Activated naive CD8-positive, alpha-beta T cell treated with anti-CD3 and anti-CD28 coated beads, Interleukin-2, amount 10 ng/mL, durations not matched to agents 7 days and 5 days (primary cell): ENCODE measurements around the gene CEP43. TPM values are rescaled to one million over a fixed set of nuclear protein-coding genes. Genes with fewer than 3 reads are reported as not detected.

ENCODE experiments used
- ATAC-seq: fragments of 150-1000 bp; cut with Tn5 transposase; one replicate; pipeline ENCODE4 v1.10.0; 2021; ENCODE audit warnings: low read depth, moderate library complexity
- POLR2A ChIA-PET: fragments of 350-600 bp; sonication (Branson Sonifier 250); formaldehyde crosslinking; loops from one replicate; lab custom pipeline; 2021; ENCODE audit warnings: antibody characterized with exemption; lab: Charles Lee
- DNase-seq: peaks from one replicate; pipeline ENCODE4 v3.0.0; 2021
- H3K27ac Mint-ChIP-seq: one replicate; pipeline ENCODE4 v1.8.0; 2022; ENCODE audit warnings: mild to moderate bottlenecking, mixed read lengths
- H3K27me3 Mint-ChIP-seq: one replicate; pipeline ENCODE4 v1.8.0; 2022; ENCODE audit warnings: mild to moderate bottlenecking, moderate library complexity, mixed read lengths
- H3K36me3 Mint-ChIP-seq: one replicate; pipeline ENCODE4 v1.8.0; 2021; ENCODE audit warnings: mild to moderate bottlenecking, mixed read lengths
- H3K4me1 Mint-ChIP-seq: one replicate; pipeline ENCODE4 v1.8.0; 2021; ENCODE audit warnings: mixed read lengths
- H3K4me3 Mint-ChIP-seq: one replicate; pipeline ENCODE4 v1.8.0; 2022; ENCODE audit warnings: mild to moderate bottlenecking, moderate library complexity, mixed read lengths
- H3K9me3 Mint-ChIP-seq: one replicate; pipeline ENCODE4 v1.8.0; 2021; ENCODE audit warnings: mixed read lengths
- total RNA-seq, 2 experiments: library from RNA; stranded (reverse); gene quantifications; one replicate each; pipeline ENCODE4 v1.2.3, GENCODE V29; 2021

Gene CEP43
- total RNA-seq, 2 experiments from 2014 or later: 23.3 to 26.3 TPM

DNA sequence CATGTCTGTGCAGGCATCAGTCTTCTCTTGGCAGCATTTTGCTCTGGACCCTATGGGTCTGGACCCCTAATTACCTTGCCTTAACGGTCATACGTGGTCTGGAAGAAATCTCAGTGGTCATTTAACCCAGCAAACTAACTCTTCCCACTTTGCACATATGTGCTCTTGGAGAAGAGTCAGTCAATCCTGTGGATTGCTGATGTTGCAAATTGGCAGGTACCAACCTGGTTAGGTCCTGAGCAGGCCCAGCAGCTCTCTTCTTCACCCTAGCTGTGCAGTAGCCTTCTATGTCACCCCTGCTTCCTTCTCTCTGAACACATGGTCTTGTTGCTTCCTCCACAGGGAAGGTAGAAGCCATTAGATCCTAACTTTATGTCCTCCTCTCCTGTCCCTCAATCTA is 1.6 kb downstream of the CEP43 start:
- ATAC-seq: no peak
- peak overlapping the region; percentile 91 for H3K4me3 Mint-ChIP-seq
- POLR2A ChIA-PET: interaction anchor here (3.4 kb wide), 1 partner anchor 45 kb away, joined by 22 read pairs; the partner anchor contains the start of gene RNASET2
- peak overlapping the region; percentile 50 for H3K27ac Mint-ChIP-seq
- peaks cover 19% of the 10 kb centered on the region for H3K4me1 Mint-ChIP-seq
- H3K36me3 Mint-ChIP-seq: peaks cover 20% of the 10 kb centered on the region
- no peaks in the 10 kb centered on the region for H3K9me3 Mint-ChIP-seq
- no peak for DNase-seq
- no peaks in the 10 kb centered on the region for H3K27me3 Mint-ChIP-seq

DNA sequence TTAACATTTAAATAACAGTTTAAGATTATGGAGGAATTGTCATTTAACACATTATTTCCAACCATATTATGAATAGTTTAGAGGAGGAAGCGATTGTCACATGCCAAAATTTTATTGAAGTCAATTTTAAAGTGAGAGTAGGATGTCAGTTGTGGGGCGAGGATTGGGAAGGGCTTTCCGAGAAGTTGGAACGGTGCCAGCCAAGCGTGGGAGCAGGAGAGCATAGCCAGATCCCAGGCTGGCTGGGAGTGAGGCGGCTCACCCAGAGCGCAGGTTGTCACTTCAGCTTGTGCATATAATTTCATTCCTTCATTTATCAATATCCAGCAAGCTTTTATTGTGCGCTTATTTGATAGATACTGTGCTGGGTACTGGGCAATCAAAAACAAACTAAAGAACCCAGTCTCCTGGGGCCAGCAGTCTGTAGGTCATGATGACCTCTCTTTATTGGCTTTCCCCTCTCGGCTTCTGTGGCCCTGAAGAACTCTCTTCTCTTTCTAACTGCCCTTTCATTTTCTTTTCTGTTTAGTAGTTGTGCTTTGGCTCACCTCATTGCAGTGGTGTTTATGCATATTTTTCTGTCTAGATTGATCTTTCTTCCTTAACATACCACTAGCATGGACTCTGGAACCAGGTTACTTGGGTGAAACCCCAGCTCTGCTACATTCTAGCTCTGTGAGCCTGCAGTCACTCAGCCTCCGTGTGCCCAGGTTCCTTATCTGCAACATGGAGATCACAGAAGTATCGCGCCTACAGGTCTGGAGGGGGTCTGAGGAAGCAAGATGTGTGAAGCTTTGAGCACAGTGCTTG is 6.4 kb downstream of the CEP43 start:
- Mint-ChIP-seq H3K9me3 (no peaks in the 10 kb centered on the region), H3K27ac (no peak overlapping the region), H3K27me3 (no peaks in the 10 kb centered on the region), H3K4me1 (peaks cover 15% of the 10 kb centered on the region), H3K4me3 (no peak overlapping the region), H3K36me3 (peaks cover 38% of the 10 kb centered on the region)
- no peak for ATAC-seq
- no peak for DNase-seq
- POLR2A ChIA-PET: no interaction called here

DNA sequence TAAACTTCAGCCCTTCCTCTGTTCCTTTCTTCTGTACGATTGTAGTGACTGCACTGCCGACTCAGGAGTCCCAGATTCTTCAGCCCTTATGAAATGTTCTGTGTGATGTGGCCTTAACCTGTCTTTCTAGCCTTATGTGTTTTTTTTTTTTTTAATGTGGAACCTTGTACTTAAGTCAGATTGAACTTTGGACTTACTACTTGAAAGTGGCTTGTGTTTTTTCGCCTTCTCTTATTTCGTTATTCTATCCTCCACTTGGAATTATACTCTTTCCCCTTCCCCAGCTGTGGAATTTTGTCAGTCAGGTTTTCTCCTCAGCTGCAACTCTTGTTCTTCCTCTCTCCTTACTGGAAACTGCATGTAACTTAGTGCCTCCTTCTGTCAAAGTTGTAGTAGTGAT is 8.8 kb downstream of the CEP43 start:
- H3K9me3 Mint-ChIP-seq: no peaks in the 10 kb centered on the region
- POLR2A ChIA-PET: no interaction called here
- H3K27me3 Mint-ChIP-seq: no peaks in the 10 kb centered on the region
- ATAC-seq (no peak), DNase-seq (no peak)
- H3K36me3 Mint-ChIP-seq: peaks cover 38% of the 10 kb centered on the region
- peaks cover 2% of the 10 kb centered on the region for H3K4me1 Mint-ChIP-seq
- H3K27ac Mint-ChIP-seq: no peak overlapping the region
- H3K4me3 Mint-ChIP-seq: no peak overlapping the region

DNA sequence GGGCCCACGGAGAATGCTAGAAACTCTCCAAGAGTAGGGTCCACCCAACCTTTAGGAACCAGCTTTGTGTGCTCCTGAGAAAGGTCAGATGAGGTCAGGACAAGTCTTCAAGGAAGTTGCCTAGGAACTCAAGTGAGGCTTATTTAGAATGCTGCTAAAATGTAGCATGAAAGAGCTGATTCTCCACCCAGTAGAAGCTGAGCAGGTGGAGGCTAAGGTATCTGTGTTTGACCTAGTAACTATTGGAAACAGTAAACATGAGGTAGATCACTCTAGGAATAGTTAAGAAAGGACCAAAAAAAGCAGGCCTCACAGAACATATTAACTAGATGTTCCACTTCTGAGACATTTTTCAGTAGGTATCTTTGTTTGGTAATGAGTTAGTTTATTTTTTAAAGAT is 13.9 kb downstream of the CEP43 start:
- DNase-seq: no peak
- Mint-ChIP-seq H3K9me3 (no peaks in the 10 kb centered on the region), H3K27ac (no peak overlapping the region), H3K27me3 (no peaks in the 10 kb centered on the region), H3K4me1 (no peaks in the 10 kb centered on the region), H3K36me3 (peaks cover 28% of the 10 kb centered on the region), H3K4me3 (no peak overlapping the region)
- no peak for ATAC-seq
- POLR2A ChIA-PET: interaction anchor here (1.1 kb wide), 1 partner anchor 9 kb away, joined by 3 read pairs; no protein-coding TSS in a partner anchor

DNA sequence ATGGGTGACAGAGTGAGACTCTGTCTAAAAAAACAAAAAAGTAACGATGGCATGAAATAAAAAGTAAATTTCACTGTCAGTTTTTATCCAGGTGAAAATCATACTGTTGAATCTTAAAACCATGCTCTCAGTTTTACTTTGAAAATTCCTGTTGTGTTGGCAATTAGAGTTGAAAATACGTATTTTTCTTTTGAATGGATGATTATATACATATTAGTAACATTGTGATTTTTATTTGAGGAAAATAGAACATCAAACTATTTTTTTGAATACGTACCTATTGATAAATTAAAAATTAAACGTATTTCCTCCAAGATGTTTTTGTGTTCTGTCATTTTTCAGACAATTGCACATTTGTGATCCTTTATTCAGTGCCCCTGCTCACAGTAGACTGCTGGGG is 14.7 kb downstream of the CEP43 start:
- ATAC-seq (no peak), DNase-seq (no peak)
- Mint-ChIP-seq H3K9me3 (no peaks in the 10 kb centered on the region), H3K27me3 (no peaks in the 10 kb centered on the region), H3K4me1 (no peaks in the 10 kb centered on the region), H3K36me3 (peaks cover 24% of the 10 kb centered on the region), H3K27ac (no peak overlapping the region), H3K4me3 (no peak overlapping the region)
- POLR2A ChIA-PET: no interaction called here

DNA sequence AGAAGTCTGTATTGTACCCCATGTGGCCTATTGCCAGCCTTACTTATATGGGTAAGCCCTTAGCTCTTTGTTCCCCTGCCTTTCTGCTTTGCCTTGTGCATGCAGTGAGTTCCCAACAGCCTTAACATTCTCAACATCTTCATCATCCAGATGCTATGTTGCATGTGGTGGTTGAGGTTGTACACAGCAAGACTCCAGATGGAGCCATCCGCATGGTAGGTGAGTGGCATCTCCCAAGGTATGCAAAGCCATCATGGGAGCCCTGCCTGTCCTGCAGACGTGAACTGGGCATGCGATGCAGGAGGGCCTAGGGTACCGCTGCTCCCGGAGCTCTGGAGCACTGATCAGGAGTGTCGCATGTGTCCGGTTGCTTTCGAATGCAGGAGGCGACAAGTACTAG is 16.1 kb downstream of the CEP43 start:
- Mint-ChIP-seq H3K4me1 (no peaks in the 10 kb centered on the region), H3K27ac (no peak overlapping the region), H3K9me3 (no peaks in the 10 kb centered on the region), H3K4me3 (no peak overlapping the region), H3K36me3 (peaks cover 25% of the 10 kb centered on the region), H3K27me3 (no peaks in the 10 kb centered on the region)
- POLR2A ChIA-PET: no interaction called here
- DNase-seq (no peak), ATAC-seq (no peak)

DNA sequence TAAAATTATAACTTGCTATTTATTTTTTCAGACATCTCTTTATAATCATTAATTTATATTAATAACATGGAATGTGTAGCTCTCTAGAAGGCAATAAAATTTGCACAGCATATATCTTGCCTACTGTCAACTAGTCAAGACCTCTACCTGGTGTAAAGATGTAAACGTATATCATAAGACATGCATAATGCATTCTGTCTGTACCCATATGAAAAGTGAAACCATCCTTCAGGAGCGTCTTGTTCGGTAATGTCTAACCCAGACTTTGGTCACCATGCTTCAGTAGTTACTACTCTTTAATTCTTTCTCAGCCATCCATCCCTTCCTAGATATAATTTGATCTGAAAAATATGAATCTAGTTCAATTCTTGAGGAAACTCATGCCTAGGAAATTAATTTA is 21.0 kb downstream of the CEP43 start:
- DNase-seq (no peak), ATAC-seq (no peak)
- POLR2A ChIA-PET: no interaction called here
- Mint-ChIP-seq H3K4me3 (no peak overlapping the region), H3K4me1 (no peaks in the 10 kb centered on the region), H3K27ac (no peak overlapping the region), H3K27me3 (no peaks in the 10 kb centered on the region), H3K36me3 (peaks cover 12% of the 10 kb centered on the region), H3K9me3 (no peaks in the 10 kb centered on the region)

DNA sequence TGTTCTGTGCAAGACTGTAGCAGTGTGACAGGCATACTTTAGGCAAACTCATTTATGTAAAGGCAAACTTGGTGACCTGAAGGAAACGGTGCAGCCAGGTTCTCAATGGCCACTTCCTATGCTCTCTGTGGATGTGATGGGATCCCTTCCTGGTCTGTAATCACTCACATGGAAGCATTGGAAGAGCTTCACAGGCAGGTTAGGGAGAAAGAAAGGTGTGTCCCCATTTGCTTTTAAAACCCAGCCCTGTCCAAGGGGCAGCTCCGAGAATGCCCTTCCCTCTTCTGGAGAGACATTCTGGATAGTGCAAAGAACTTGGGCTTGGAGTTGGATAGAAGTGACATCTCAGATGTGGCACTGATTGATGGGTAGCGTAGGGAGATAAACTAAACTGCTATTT is 28.1 kb downstream of the CEP43 start:
- H3K27ac Mint-ChIP-seq: no peak overlapping the region
- no peaks in the 10 kb centered on the region for H3K9me3 Mint-ChIP-seq
- DNase-seq (no peak), ATAC-seq (no peak)
- no peak overlapping the region for H3K4me3 Mint-ChIP-seq
- no peaks in the 10 kb centered on the region for H3K27me3 Mint-ChIP-seq
- POLR2A ChIA-PET: no interaction called here
- peaks cover 2% of the 10 kb centered on the region for H3K4me1 Mint-ChIP-seq
- H3K36me3 Mint-ChIP-seq: peaks cover 33% of the 10 kb centered on the region

DNA sequence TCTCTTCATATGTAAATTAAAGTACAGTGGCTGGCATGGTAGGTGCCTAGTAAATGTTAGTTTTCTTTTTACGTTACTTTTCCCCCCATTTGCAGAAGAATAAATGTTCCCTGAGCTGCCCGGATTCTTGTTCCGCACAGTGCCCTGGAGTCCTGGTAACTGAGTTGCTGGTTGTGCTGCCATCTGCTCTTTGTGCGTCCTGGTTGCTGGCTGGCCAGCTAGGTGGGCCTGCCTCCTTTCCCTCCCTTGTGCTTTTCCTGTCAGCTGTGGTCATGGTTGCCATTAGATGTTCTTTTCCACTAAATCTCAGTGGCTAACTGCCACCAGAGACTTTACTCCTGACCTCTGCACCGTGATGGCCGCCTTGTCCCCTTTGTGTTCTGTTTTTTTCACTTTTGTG is 28.6 kb downstream of the CEP43 start:
- ATAC-seq (no peak), DNase-seq (no peak)
- H3K9me3 Mint-ChIP-seq: no peaks in the 10 kb centered on the region
- H3K36me3 Mint-ChIP-seq: peaks cover 33% of the 10 kb centered on the region
- peaks cover 2% of the 10 kb centered on the region for H3K4me1 Mint-ChIP-seq
- POLR2A ChIA-PET: no interaction called here
- no peak overlapping the region for H3K4me3 Mint-ChIP-seq
- no peaks in the 10 kb centered on the region for H3K27me3 Mint-ChIP-seq
- no peak overlapping the region for H3K27ac Mint-ChIP-seq

DNA sequence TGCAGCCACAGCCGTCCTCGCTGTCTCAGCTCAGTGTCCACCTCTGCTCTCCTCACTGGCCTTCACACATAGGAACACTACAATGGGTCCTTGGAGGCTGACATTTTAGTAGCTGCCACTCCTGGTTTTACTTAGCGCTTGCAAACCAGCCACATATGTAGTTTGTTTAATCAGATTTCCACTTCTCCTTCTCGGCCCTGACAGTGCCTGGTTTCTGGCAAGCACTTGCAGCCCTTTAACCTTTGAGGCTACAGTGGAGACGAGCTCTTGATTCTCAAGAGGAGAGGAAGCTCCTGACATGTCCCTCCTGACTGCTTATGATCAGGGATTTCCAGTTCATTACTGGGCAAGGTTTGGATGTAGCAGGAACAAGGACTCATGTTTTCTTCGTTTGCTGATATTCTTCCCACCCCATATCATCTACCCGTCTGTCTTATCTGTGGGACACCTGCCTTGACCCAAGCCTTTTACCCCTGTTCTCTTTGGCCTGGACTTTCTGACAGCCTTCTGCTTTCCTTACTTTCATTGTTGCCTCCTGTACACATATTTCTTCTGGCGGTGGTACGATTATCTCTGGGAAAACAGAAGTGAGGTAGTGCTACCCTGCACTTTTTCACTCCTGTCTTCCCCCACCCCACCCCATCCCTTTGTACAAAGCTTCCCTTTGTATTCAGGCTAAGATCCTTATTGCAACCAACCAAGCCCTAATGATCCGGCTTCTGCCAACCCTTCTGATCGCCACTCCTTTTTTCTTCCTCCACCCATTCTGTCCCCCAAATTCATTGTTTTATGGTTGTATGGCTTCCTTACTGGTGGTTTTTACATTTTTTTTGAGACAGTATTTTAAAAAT is 31.2 kb downstream of the CEP43 start:
- Mint-ChIP-seq H3K36me3 (peaks cover 46% of the 10 kb centered on the region), H3K27me3 (no peaks in the 10 kb centered on the region), H3K4me3 (no peak overlapping the region), H3K9me3 (no peaks in the 10 kb centered on the region), H3K4me1 (peaks cover 2% of the 10 kb centered on the region), H3K27ac (no peak overlapping the region)
- DNase-seq: no peak
- POLR2A ChIA-PET: no interaction called here
- ATAC-seq: no peak

DNA sequence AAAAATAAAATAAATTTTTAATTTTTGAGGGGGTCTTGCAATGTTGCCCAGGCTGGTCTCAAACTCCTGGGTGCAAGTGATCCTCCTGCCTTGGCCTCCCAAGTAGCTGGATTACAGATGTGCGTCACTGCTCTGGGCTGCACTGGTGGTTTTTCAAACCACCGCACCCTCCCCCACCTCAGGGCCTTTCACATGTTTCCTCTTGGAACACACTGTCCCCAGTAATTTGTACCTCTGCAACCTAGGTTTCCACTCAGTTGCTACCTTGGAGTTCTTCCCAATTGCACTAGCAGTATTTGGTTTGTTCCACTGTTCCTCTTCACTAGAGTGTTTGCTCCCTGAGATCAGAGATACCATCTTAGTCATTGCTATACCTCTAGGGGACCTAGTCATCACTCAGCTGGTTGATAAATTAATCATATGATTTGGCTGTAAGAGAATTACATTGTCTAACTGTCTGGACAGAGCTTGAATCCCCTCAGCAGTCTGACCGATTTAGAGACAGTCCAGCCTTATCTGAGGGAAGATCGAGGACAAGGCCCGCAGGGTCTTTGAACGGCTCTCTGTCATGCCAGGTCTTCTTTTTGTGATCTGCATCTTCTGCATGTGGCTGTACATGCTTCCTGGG is 32.0 kb downstream of the CEP43 start:
- POLR2A ChIA-PET: no interaction called here
- Mint-ChIP-seq H3K4me3 (no peak overlapping the region), H3K27me3 (no peaks in the 10 kb centered on the region), H3K36me3 (peaks cover 50% of the 10 kb centered on the region), H3K4me1 (peaks cover 2% of the 10 kb centered on the region), H3K9me3 (no peaks in the 10 kb centered on the region), H3K27ac (no peak overlapping the region)
- DNase-seq (no peak), ATAC-seq (no peak)

DNA sequence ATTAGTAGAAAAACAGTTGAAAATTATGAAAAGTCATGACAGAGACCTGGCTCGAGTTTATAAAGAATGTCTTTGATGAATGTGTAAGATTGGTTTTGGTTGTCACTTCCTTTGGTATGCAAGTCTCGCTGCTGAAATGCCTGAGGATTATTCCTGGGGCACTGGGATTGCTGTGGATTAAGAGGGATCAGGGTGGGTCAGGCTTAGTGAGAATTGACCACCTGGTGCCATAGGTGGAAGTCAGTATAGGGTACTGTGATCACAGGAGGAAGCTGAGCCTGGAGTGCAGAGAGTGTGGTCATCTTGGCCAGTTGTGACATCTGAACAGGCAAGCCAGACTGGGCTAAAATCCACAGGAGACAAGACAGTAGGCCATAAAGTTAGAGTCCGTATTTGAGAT is 34.9 kb downstream of the CEP43 start:
- Mint-ChIP-seq H3K36me3 (peaks cover 54% of the 10 kb centered on the region), H3K4me3 (no peak overlapping the region), H3K4me1 (peaks cover 2% of the 10 kb centered on the region), H3K27ac (no peak overlapping the region), H3K27me3 (no peaks in the 10 kb centered on the region), H3K9me3 (no peaks in the 10 kb centered on the region)
- POLR2A ChIA-PET: no interaction called here
- DNase-seq (no peak), ATAC-seq (no peak)

DNA sequence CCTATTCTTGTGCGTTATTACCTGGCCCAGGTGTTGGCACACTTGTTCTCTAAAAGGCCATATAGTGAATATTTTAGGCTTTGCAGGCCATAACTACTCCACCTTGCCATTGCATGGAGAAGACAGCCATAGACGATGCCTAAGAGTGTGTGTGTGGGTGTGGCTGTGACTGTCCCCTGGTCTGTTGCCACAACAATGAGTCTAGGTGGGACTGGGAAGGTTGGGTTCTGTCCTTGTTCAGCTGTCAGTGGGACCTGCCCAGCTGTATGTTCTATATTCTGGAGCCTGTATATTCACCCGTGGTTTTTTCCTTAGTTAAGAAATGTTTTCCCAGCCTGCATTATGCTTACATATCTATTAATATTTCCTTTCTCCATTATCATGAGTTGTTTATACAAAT is 38.6 kb downstream of the CEP43 start:
- POLR2A ChIA-PET: no interaction called here
- Mint-ChIP-seq H3K36me3 (peaks cover 53% of the 10 kb centered on the region), H3K4me3 (no peak overlapping the region), H3K27me3 (no peaks in the 10 kb centered on the region), H3K4me1 (peaks cover 8% of the 10 kb centered on the region), H3K9me3 (no peaks in the 10 kb centered on the region), H3K27ac (no peak overlapping the region)
- ATAC-seq (no peak), DNase-seq (no peak)
